SK-N-SH treated with all-trans-retinoic acid at 6 μM for 48 hours (cell line): ENCODE data around the gene RPRD1B.

ENCODE experiments used
- ATAC-seq: fragments of 200-7000 bp; cut with Tn5 transposase; 3 replicates; pipeline ENCODE4 v1.9.1; 2020; ENCODE audit warnings: mild to moderate bottlenecking, moderate library complexity
- ARNTL ChIP-seq: fragments of 450-650 bp; formaldehyde crosslinking; IDR thresholded peaks from 2 replicates; pipeline ENCODE4 v1.5.0; 2020; ENCODE audit warnings: low read depth, mild to moderate bottlenecking, moderate library complexity, borderline replicate concordance
- BACH2 ChIP-seq: fragments of 250-450 bp; sonication (Bioruptor Pico); IDR thresholded peaks from 2 replicates; pipeline ENCODE4 v1.9.0; 2021; ENCODE audit warnings: mild to moderate bottlenecking, borderline replicate concordance
- CSDC2 ChIP-seq: fragments of 250-450 bp; sonication (Bioruptor Pico); IDR thresholded peaks from 2 replicates; pipeline ENCODE4 v1.5.0; 2020; ENCODE audit warnings: mild to moderate bottlenecking, moderate library complexity
- ESRRG ChIP-seq: fragments of 250-450 bp; sonication (Bioruptor Pico); IDR thresholded peaks from 2 replicates; pipeline ENCODE4 v1.6.1; 2021; ENCODE audit warnings: mild to moderate bottlenecking
- GLIS3 ChIP-seq: fragments of 250-450 bp; sonication (Bioruptor Pico); IDR thresholded peaks from 2 replicates; pipeline ENCODE4 v1.5.0; 2020; ENCODE audit warnings: mild to moderate bottlenecking, moderate library complexity
- ISL1 ChIP-seq: fragments of 250-450 bp; sonication (Bioruptor Pico); IDR thresholded peaks from 2 replicates; pipeline ENCODE4 v2.1.2; 2022; ENCODE audit warnings: mild to moderate bottlenecking, moderate library complexity
- OSR1 ChIP-seq: fragments of 250-450 bp; sonication (Bioruptor Pico); IDR thresholded peaks from 2 replicates; pipeline ENCODE4 v1.8.0; 2022; ENCODE audit warnings: moderate library complexity, mild to moderate bottlenecking, inconsistent platforms
- PATZ1 ChIP-seq: fragments of 250-450 bp; sonication (Bioruptor Pico); IDR thresholded peaks from 2 replicates; pipeline ENCODE4 v1.8.0; 2020; ENCODE audit warnings: mild to moderate bottlenecking, moderate library complexity, borderline replicate concordance
- POU6F1 ChIP-seq: fragments of 250-450 bp; sonication (Bioruptor Pico); IDR thresholded peaks from 2 replicates; pipeline ENCODE4 v1.8.0; 2021; ENCODE audit warnings: low read depth, mild to moderate bottlenecking, moderate library complexity, borderline replicate concordance
- PPARA ChIP-seq: fragments of 250-450 bp; sonication (Bioruptor Pico); IDR thresholded peaks from 2 replicates; pipeline ENCODE4 v1.5.0; 2020; ENCODE audit warnings: mild to moderate bottlenecking, borderline replicate concordance
- RARB ChIP-seq: fragments of 250-450 bp; sonication (Bioruptor Pico); IDR thresholded peaks from 2 replicates; pipeline ENCODE4 v1.8.0; 2021; ENCODE audit warnings: mild to moderate bottlenecking, moderate library complexity
- SNAI2 ChIP-seq: fragments of 250-450 bp; sonication (Bioruptor Pico); IDR thresholded peaks from 2 replicates; pipeline ENCODE4 v1.5.0; 2020; ENCODE audit warnings: mild to moderate bottlenecking, moderate library complexity
- TOX ChIP-seq: fragments of 250-450 bp; sonication (Bioruptor Pico); IDR thresholded peaks from 2 replicates; pipeline ENCODE4 v1.8.0; 2021; ENCODE audit warnings: mild to moderate bottlenecking, moderate library complexity, borderline replicate concordance
- TSHZ2 ChIP-seq: fragments of 250-450 bp; sonication (Bioruptor Pico); IDR thresholded peaks from 2 replicates; pipeline ENCODE4 v1.5.0; 2020; ENCODE audit warnings: mild to moderate bottlenecking, moderate library complexity
- ZC3H10 ChIP-seq: fragments of 250-450 bp; sonication (Bioruptor Pico); IDR thresholded peaks from 2 replicates; pipeline ENCODE4 v1.5.1; 2021; ENCODE audit warnings: mild to moderate bottlenecking, moderate library complexity
- ZNF565 ChIP-seq: fragments of 450-650 bp; formaldehyde crosslinking; conservative IDR thresholded peaks from 2 replicates; pipeline ENCODE4 v1.5.0; 2020; ENCODE audit warnings: low read depth, mild to moderate bottlenecking, moderate library complexity
- ZNF70 ChIP-seq: fragments of 450-650 bp; formaldehyde crosslinking; IDR thresholded peaks from 2 replicates; pipeline ENCODE4 v1.5.0; 2020; ENCODE audit warnings: mild to moderate bottlenecking, moderate library complexity
- ZNF8 ChIP-seq: fragments of 450-650 bp; formaldehyde crosslinking; IDR thresholded peaks from 2 replicates; pipeline ENCODE4 v1.5.0; 2020; ENCODE audit warnings: mild to moderate bottlenecking, moderate library complexity

RPRD1B gene

GRCh38 chr20:38091441-38092216 lies 58.1 kb downstream of the RPRD1B start:
- ATAC-seq: no peak
- TF ChIP-seq PATZ1 (CRISPR knock-in tag) (no peak), ARNTL (no peak), ESRRG (CRISPR knock-in tag) (no peak), TOX (CRISPR knock-in tag) (no peak), GLIS3 (CRISPR knock-in tag) (no peak), OSR1 (CRISPR knock-in tag) (no peak), ZC3H10 (CRISPR knock-in tag) (no peak), SNAI2 (CRISPR knock-in tag) (no peak), PPARA (CRISPR knock-in tag) (no peak), POU6F1 (CRISPR knock-in tag) (no peak), ZNF8 (CRISPR knock-in tag) (no peak), BACH2 (CRISPR knock-in tag) (no peak), ZNF70 (CRISPR knock-in tag) (no peak), ZNF565 (CRISPR knock-in tag) (no peak), RARB (no peak)

- TF ChIP-seq ARNTL (no peak), GLIS3 (CRISPR knock-in tag) (no peak), CSDC2 (CRISPR knock-in tag) (no peak), ISL1 (CRISPR knock-in tag) (no peak), OSR1 (CRISPR knock-in tag) (no peak), ZNF70 (CRISPR knock-in tag) (no peak), ZC3H10 (CRISPR knock-in tag) (no peak), TOX (CRISPR knock-in tag) (no peak)
- no peak for ATAC-seq
These were observed 58.8 kb downstream of the RPRD1B start for GRCh38 chr20:38092260-38092857.

- TF ChIP-seq POU6F1 (CRISPR knock-in tag) (no peak), TSHZ2 (no peak), CSDC2 (CRISPR knock-in tag) (no peak), OSR1 (CRISPR knock-in tag) (no peak), TOX (CRISPR knock-in tag) (no peak), ARNTL (no peak), PATZ1 (CRISPR knock-in tag) (no peak), SNAI2 (CRISPR knock-in tag) (no peak), ESRRG (CRISPR knock-in tag) (no peak), GLIS3 (CRISPR knock-in tag) (no peak)
These were observed 59.4 kb downstream of the RPRD1B start for GRCh38 chr20:38092915-38093314.

More at GRCh38 chr20:38092915-38093314, 59.4 kb downstream of the RPRD1B start:
- no peak for ATAC-seq
